ENCODE measurements around the gene NOS2.

DNA sequence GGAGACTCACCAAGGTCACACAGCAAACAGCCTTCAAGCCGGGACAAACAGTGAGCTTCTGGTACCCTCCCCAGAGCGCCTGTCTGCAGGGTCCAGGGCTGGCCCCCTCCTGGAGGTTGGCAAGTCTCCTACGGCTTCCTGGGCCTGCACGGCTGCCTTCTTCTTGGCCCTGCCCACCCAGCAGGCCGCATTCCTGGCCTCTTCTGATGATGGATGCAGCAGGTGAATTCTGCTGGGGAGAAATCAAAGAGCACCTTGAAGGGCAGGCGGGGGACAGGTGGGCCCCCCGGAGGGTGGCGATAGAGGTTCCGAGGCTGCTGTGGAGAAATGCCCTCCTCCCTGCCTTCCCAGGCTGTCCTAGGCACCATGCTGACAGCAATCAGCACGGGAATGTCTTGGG, 3.8 kb upstream of the NOS2 start:
- TF ChIP-seq, protein P1, sequence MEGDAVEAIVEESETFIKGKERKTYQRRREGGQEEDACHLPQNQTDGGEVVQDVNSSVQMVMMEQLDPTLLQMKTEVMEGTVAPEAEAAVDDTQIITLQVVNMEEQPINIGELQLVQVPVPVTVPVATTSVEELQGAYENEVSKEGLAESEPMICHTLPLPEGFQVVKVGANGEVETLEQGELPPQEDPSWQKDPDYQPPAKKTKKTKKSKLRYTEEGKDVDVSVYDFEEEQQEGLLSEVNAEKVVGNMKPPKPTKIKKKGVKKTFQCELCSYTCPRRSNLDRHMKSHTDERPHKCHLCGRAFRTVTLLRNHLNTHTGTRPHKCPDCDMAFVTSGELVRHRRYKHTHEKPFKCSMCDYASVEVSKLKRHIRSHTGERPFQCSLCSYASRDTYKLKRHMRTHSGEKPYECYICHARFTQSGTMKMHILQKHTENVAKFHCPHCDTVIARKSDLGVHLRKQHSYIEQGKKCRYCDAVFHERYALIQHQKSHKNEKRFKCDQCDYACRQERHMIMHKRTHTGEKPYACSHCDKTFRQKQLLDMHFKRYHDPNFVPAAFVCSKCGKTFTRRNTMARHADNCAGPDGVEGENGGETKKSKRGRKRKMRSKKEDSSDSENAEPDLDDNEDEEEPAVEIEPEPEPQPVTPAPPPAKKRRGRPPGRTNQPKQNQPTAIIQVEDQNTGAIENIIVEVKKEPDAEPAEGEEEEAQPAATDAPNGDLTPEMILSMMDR (IDR thresholded peaks at IDR 0.05) = no peak
- no peak for TF ChIP-seq POLR2A (IDR thresholded peaks at IDR 0.05)

Measured in ovary (tissue), 3 donors.